HL-60/S4 (cell line): Measurements from ENCODE around the gene LGALS12.

Experiments used
- in situ Hi-C: fragments of 300-500 bp; cut with MboI; formaldehyde crosslinking; loops from 2 replicates; pipeline ENCODE4 v1.14.3; 2022; ENCODE audit warnings: low sequenced_read_pairs

The LGALS12 gene

GRCh38 chr11:63505857-63506528 is at the start of gene LGALS12:
Gene LGALS12, plus strand, starts transcription at chr11:63506084. Its CDS starts 375 bp downstream, at chr11:63506459.
- in situ Hi-C loops, result no loop called here

- in situ Hi-C loops, result no loop called here
These were observed 46.3 kb upstream of the LGALS12 start for GRCh38 chr11:63459586-63459985.

- in situ Hi-C loops, result no loop called here
These were observed 43.7 kb upstream of the LGALS12 start for GRCh38 chr11:63462137-63462536.

GRCh38 chr11:63470311-63470710 is 35.6 kb upstream of the LGALS12 start:
- in situ Hi-C loops, result no loop called here

GRCh38 chr11:63472372-63472771 is 33.5 kb upstream of the LGALS12 start:
- in situ Hi-C loops, result no loop called here

- in situ Hi-C loops, result loop anchor here (5.0 kb wide), 1 partner anchor 156 kb away; no protein-coding TSS in a partner anchor
These were observed 29.3 kb upstream of the LGALS12 start for GRCh38 chr11:63476618-63477017.

- in situ Hi-C loops, result loop anchor here (5.0 kb wide), 1 partner anchor 153 kb away; no protein-coding TSS in a partner anchor
These were observed 27.0 kb upstream of the LGALS12 start for GRCh38 chr11:63478896-63479295.

GRCh38 chr11:63480039-63480438 is 25.8 kb upstream of the LGALS12 start:
- in situ Hi-C loops, result no loop called here

- in situ Hi-C loops, result no loop called here
These were observed 20.1 kb upstream of the LGALS12 start for GRCh38 chr11:63485777-63486176.

- in situ Hi-C loops, result no loop called here
These were observed 17.1 kb upstream of the LGALS12 start for GRCh38 chr11:63488789-63489188.

GRCh38 chr11:63489879-63490278 is 16.0 kb upstream of the LGALS12 start:
- in situ Hi-C loops, result no loop called here

GRCh38 chr11:63490551-63491239 is 15.2 kb upstream of the LGALS12 start, which contains the start of gene PLAAT5:
Gene PLAAT5, minus strand, starts transcription at chr11:63491167. Its CDS starts 133 bp downstream, at chr11:63491034.
- in situ Hi-C loops, result no loop called here

GRCh38 chr11:63491240-63491587 is 14.7 kb upstream of the LGALS12 start:
- in situ Hi-C loops, result no loop called here

GRCh38 chr11:63491636-63492372 is 14.1 kb upstream of the LGALS12 start:
- in situ Hi-C loops, result no loop called here

GRCh38 chr11:63492441-63492840 is 13.4 kb upstream of the LGALS12 start:
- in situ Hi-C loops, result no loop called here

- in situ Hi-C loops, result no loop called here
These were observed 12.8 kb upstream of the LGALS12 start for GRCh38 chr11:63493127-63493526.

- in situ Hi-C loops, result no loop called here
These were observed 10.9 kb upstream of the LGALS12 start for GRCh38 chr11:63494975-63495374.

- in situ Hi-C loops, result no loop called here
These were observed 6.0 kb upstream of the LGALS12 start for GRCh38 chr11:63499874-63500273.

GRCh38 chr11:63501236-63501635 is 4.6 kb upstream of the LGALS12 start:
- in situ Hi-C loops, result no loop called here

GRCh38 chr11:63502252-63502820 is 3.5 kb upstream of the LGALS12 start:
- in situ Hi-C loops, result no loop called here

- in situ Hi-C loops, result no loop called here
These were observed 2.4 kb upstream of the LGALS12 start for GRCh38 chr11:63503492-63503891.
